ELF-1 (cell line): ENCODE data around the gene CLASRP.
A peak's percentile ranks its signal among the peaks of the same experiment; 100 is the strongest.
"Not testable (repeated sequence)": the region's sequence is repeated elsewhere in the genome, so short reads cannot be mapped to it uniquely, and the experiment has no call there.

Experiments
- DNase-seq: peaks from one replicate; pipeline ENCODE4 v3.0.0-alpha.2; 2016; ENCODE audit warnings: low read depth, low spot score

CLASRP gene

GRCh38 chr19:45102481-45102880, 63.6 kb downstream of the CLASRP start:
- no peak for DNase-seq

GRCh38 chr19:45103156-45103507, 64.3 kb downstream of the CLASRP start:
- DNase-seq: peak; percentile 53

- DNase-seq: no peak
These were observed 64.9 kb downstream of the CLASRP start for GRCh38 chr19:45103508-45104319.

GRCh38 chr19:45104658-45105349, 66.0 kb downstream of the CLASRP start:
- DNase-seq: no peak

- not testable (repeated sequence) for DNase-seq
These were observed 67.5 kb downstream of the CLASRP start for GRCh38 chr19:45106363-45106762.

GRCh38 chr19:45107621-45108150, 68.8 kb downstream of the CLASRP start:
- no peak for DNase-seq

- no peak for DNase-seq
These were observed 72.0 kb downstream of the CLASRP start for GRCh38 chr19:45110851-45111266.

- DNase-seq: no peak
These were observed 73.4 kb downstream of the CLASRP start for GRCh38 chr19:45112111-45112827.

GRCh38 chr19:45113628-45114027, 74.8 kb downstream of the CLASRP start:
- DNase-seq: no peak

- DNase-seq: no peak
These were observed 75.3 kb downstream of the CLASRP start for GRCh38 chr19:45114116-45114515.

GRCh38 chr19:45115809-45116615, 77.2 kb downstream of the CLASRP start:
- DNase-seq: no peak

GRCh38 chr19:45117167-45117594, 78.3 kb downstream of the CLASRP start:
- DNase-seq: peak; percentile 69

- DNase-seq: no peak
These were observed 78.8 kb downstream of the CLASRP start for GRCh38 chr19:45117671-45118070.

GRCh38 chr19:45118106-45118505, 79.3 kb downstream of the CLASRP start:
- DNase-seq: no peak

GRCh38 chr19:45118591-45119355, 79.9 kb downstream of the CLASRP start:
- DNase-seq: not testable (repeated sequence)

- no peak for DNase-seq
These were observed 80.7 kb downstream of the CLASRP start for GRCh38 chr19:45119582-45119981.
